K562 (cell line): Measurements from ENCODE around the gene CFD. TPM values are rescaled to one million over a fixed set of nuclear protein-coding genes. Genes with fewer than 3 reads are reported as not detected.

ENCODE experiments used
- E2F5 ChIP-seq: sonication (generic); formaldehyde crosslinking; IDR thresholded peaks from 2 replicates; pipeline ENCODE4 v1.8.0; 2022; ENCODE audit warnings: mild to moderate bottlenecking, missing genetic modification reagents
- EGR1 ChIP-seq: fragments of 450-650 bp; conservative IDR thresholded peaks from 2 replicates; pipeline ENCODE4 v1.6.1; 2017; ENCODE audit warnings: mild to moderate bottlenecking
- GTF2E2 ChIP-seq: fragments of 200-800 bp; sonication (Bioruptor generic); IDR thresholded peaks from 2 replicates; pipeline ENCODE4 v1.6.1; 2016; ENCODE audit warnings: missing genetic modification characterization, missing compliant biosample characterization
- JUN ChIP-seq, 2 experiments: sonication (generic) in 1 of 2; formaldehyde crosslinking in 1 of 2; IDR thresholded peaks; 2 replicates each; pipeline versions ENCODE4 v1.6.1 to v1.8.0; 2012 to 2022; ENCODE audit warnings: borderline replicate concordance in 2 of 2, mild to moderate bottlenecking in 2 of 2, improper control_type of control experiment in 1 of 2, low read depth in 1 of 2, low read length in 1 of 2, missing genetic modification reagents in 1 of 2
- KAT2B ChIP-seq: IDR thresholded peaks from one replicate; pipeline ENCODE4 v1.6.1; 2012; ENCODE audit warnings: low read depth, mild to moderate bottlenecking, control low read depth, inconsistent platforms, low read length, moderate library complexity
- KLF13 ChIP-seq: fragments of 450-650 bp; IDR thresholded peaks from 2 replicates; pipeline ENCODE4 v1.6.1; 2016; ENCODE audit warnings: missing genetic modification characterization, low read depth, mild to moderate bottlenecking, missing compliant biosample characterization, moderate library complexity, borderline replicate concordance
- MAFK ChIP-seq: IDR thresholded peaks from 2 replicates; pipeline ENCODE4 v1.6.1; 2011; ENCODE audit warnings: low read length, improper control_type of control experiment
- POLR3A ChIP-seq: IDR thresholded peaks from 2 replicates; pipeline ENCODE4 v1.6.1; 2011; ENCODE audit warnings: borderline replicate concordance, mild to moderate bottlenecking, moderate library complexity; ENCODE audit not compliant: insufficient read length, insufficient read depth; ENCODE audit errors: extremely low read depth
- RREB1 ChIP-seq: fragments of 250-450 bp; sonication (Bioruptor Pico); IDR thresholded peaks from 2 replicates; pipeline ENCODE4 v1.4.0; 2020
- SAFB ChIP-seq: fragments of 200-400 bp; formaldehyde crosslinking; IDR thresholded peaks from 2 replicates; pipeline ENCODE4 v1.6.1; 2017; ENCODE audit warnings: low read depth, low read length, borderline replicate concordance
- SREBF2 ChIP-seq: sonication (generic); formaldehyde crosslinking; IDR thresholded peaks from 2 replicates; pipeline ENCODE4 v1.4.0; 2020; ENCODE audit warnings: mild to moderate bottlenecking, missing genetic modification reagents
- XRCC3 ChIP-seq: fragments of 450-650 bp; IDR thresholded peaks from 2 replicates; pipeline ENCODE4 v1.6.1; 2017; ENCODE audit warnings: mild to moderate bottlenecking, moderate library complexity
- XRCC4 ChIP-seq: IDR thresholded peaks from one replicate; pipeline ENCODE4 v1.6.1; 2011; ENCODE audit not compliant: insufficient read depth, insufficient read length; ENCODE audit errors: extremely low read depth
- ZC3H11A ChIP-seq: IDR thresholded peaks from 2 replicates; pipeline ENCODE4 v1.6.1; 2012; ENCODE audit warnings: low read depth, low read length, improper control_type of control experiment
- ZC3H4 ChIP-seq: sonication (generic); formaldehyde crosslinking; IDR thresholded peaks from 2 replicates; pipeline ENCODE4 v1.9.0; 2021; ENCODE audit warnings: missing genetic modification reagents, borderline replicate concordance
- ZFP1 ChIP-seq: fragments of 450-650 bp; formaldehyde crosslinking; IDR thresholded peaks from 2 replicates; pipeline ENCODE4 v1.4.0; 2020; ENCODE audit warnings: mild to moderate bottlenecking, mixed read lengths
- ZFX ChIP-seq: sonication (generic); formaldehyde crosslinking; IDR thresholded peaks from 2 replicates; pipeline ENCODE4 v1.8.0; 2022; ENCODE audit warnings: mild to moderate bottlenecking, missing genetic modification reagents, moderate library complexity
- ZNF76 ChIP-seq: fragments of 250-450 bp; sonication (Bioruptor Pico); IDR thresholded peaks from 2 replicates; pipeline ENCODE4 v1.4.0; 2020; ENCODE audit warnings: mild to moderate bottlenecking, moderate library complexity, borderline replicate concordance
- polyA plus RNA-seq, 8 experiments: library from polyadenylated mRNA; depleted of rRNA in 4 of 8; stranded (reverse) in 5 of 8; unstranded in 3 of 8; fragments of >200 nt; fragmentation: Nextera tagmentation in 2 of 8; fragmentation: Illumina TruSeq in 1 of 8; extraction: Ambion mirVana in 2 of 8; extraction: Trizol in 1 of 8; gene quantifications; 2 replicates each; pipeline versions ENCODE4 v1.2.1 to v1.2.3, GENCODE V29; 2011 to 2014; ENCODE audit warnings: inconsistent platforms in 1 of 8, missing spikeins in 1 of 8
- total RNA-seq, 7 experiments: library from RNA; depleted of rRNA in 6 of 7; stranded (reverse); fragments of >200 nt in 6 of 7; fragmentation: Illumina TruSeq in 2 of 7; extraction: Trizol in 2 of 7; gene quantifications; 2 replicates each; pipeline versions ENCODE4 v1.2.1 to v1.2.3, GENCODE V29; 2011 to 2021; ENCODE audit warnings: low replicate concordance in 1 of 7

The CFD gene
- total and polyA plus RNA-seq, 9 of the 15 experiments (the other 6 are each of a cell fraction or from before 2014, with no cell fraction given), result 0.52 to 59.4 (median 7.6) TPM

GRCh38 chr19:861756-862580 is 2.5 kb downstream of the CFD start (continued):
- TF ChIP-seq JUN (IDR thresholded peaks at IDR 0.05; ENCODE audit: borderline replicate concordance, low read depth, low read length), result no peak; the same call in 1 of the 2 replicates
- TF ChIP-seq JUN (CRISPR knock-in tag; IDR thresholded peaks at IDR 0.05; ENCODE audit: borderline replicate concordance), result no peak
- TF ChIP-seq POLR3A, result no peak
- no peak for TF ChIP-seq ZNF76
- TF ChIP-seq MAFK, result no peak
- TF ChIP-seq SAFB, result 0 out of 2 replicates have a peak, but pooled peaks have one; percentile 19
- TF ChIP-seq RREB1 (CRISPR knock-in tag), result peak; percentile 58; the same call in 1 of the 2 replicates
- peak; percentile 64 for TF ChIP-seq ZFX (CRISPR knock-in tag)
- TF ChIP-seq GTF2E2 (tag), result no peak
- no peak for TF ChIP-seq SREBF2 (CRISPR knock-in tag)
- no peak for TF ChIP-seq ZC3H11A
- 0 out of 2 replicates have a peak, but pooled peaks have one; percentile 50 for TF ChIP-seq E2F5 (CRISPR knock-in tag)
- TF ChIP-seq KAT2B, result no peak
- TF ChIP-seq ZC3H4, result no peak
- TF ChIP-seq EGR1, result no peak
- TF ChIP-seq XRCC4, result no peak
- no peak for TF ChIP-seq ZFP1 (CRISPR knock-in tag)
- TF ChIP-seq KLF13, result no peak
- no peak for TF ChIP-seq XRCC3
